GM12878 (cell line): Measurements from ENCODE around the gene PROB1. TPM values are rescaled to one million over a fixed set of nuclear protein-coding genes. Genes with fewer than 3 reads are reported as not detected.

Experiments used
- ATAC-seq: fragments of 200-7000 bp; cut with Tn5 transposase; 3 replicates; pipeline ENCODE4 v1.9.1; 2020; ENCODE audit warnings: mild to moderate bottlenecking, moderate library complexity
- BruUV-seq: library from RNA; stranded (reverse); fragments of 400-500 nt; replicated peaks from 2 replicates; lab custom pipeline; 2021; lab: Mats Ljungman, UMichigan
- CTCF ChIA-PET: fragments of 300-600 bp; sonication (Branson Sonifier 250); formaldehyde crosslinking; extraction: SDS; loops from one replicate; lab custom pipeline; 2021; ENCODE audit warnings: inconsistent platforms; lab: Yijun Ruan, JAX
- POLR2A ChIA-PET: fragments of 350-600 bp; formaldehyde crosslinking; extraction: SDS; loops from one replicate; lab custom pipeline; 2021; ENCODE audit warnings: inconsistent platforms; lab: Charles Lee
- RAD21 ChIA-PET: fragments of 300-600 bp; sonication (Branson Sonifier 250); formaldehyde crosslinking; loops from one replicate; lab custom pipeline; 2023; ENCODE audit warnings: antibody characterized with exemption; ENCODE audit not compliant: unreplicated experiment; lab: Charles Lee
- SMC1A ChIA-PET: fragments of 300-600 bp; sonication (Branson Sonifier 250); formaldehyde crosslinking; loops from one replicate; lab custom pipeline; 2023; ENCODE audit not compliant: unreplicated experiment, uncharacterized antibody; lab: Charles Lee
- DNase-seq: peaks from one replicate; pipeline ENCODE4 v3.0.0-alpha.2; 2011; ENCODE audit warnings: low read depth, low spot score
- FAIRE-seq: peaks from 3 replicates; lab custom pipeline; 2011; peaks lifted over from hg19 to GRCh38; lab: Jason Lieb, UNC
- H2AFZ ChIP-seq: 2 replicates; pipeline ENCODE4 v1.6.0; 2011; ENCODE audit warnings: low read depth, low read length, control low read depth; ENCODE audit not compliant: control insufficient read depth
- H3K27ac ChIP-seq: 2 replicates; pipeline ENCODE4 v1.5.1; 2011; ENCODE audit warnings: control low read depth; ENCODE audit not compliant: control insufficient read depth, insufficient read depth
- H3K27me3 ChIP-seq, 2 experiments: replicated peaks in 1 of 2; 2 replicates each; pipeline versions ENCODE4 v1.6.0 to v1.6.1; 2011; ENCODE audit warnings: low read length in 1 of 2; ENCODE audit not compliant: control insufficient read depth in 2 of 2, insufficient read depth in 2 of 2
- H3K36me3 ChIP-seq, 2 experiments: 2 replicates each; pipeline ENCODE4 v1.5.1; 2011; ENCODE audit warnings: low read length in 1 of 2; ENCODE audit not compliant: control insufficient read depth in 2 of 2, insufficient read depth in 2 of 2
- H3K4me1 ChIP-seq: 2 replicates; pipeline ENCODE4 v1.6.1; 2011; ENCODE audit warnings: mild to moderate bottlenecking, low read length, moderate library complexity, mixed read lengths; ENCODE audit not compliant: control insufficient read depth, insufficient read depth
- H3K4me2 ChIP-seq: 2 replicates; pipeline ENCODE4 v1.6.0; 2011; ENCODE audit warnings: control low read depth; ENCODE audit not compliant: control insufficient read depth, insufficient read depth
- H3K4me3 ChIP-seq: fragments of 200-600 bp; sonication (generic); 2 replicates; pipeline ENCODE4 v1.5.1; 2016
- H3K79me2 ChIP-seq: 2 replicates; pipeline ENCODE4 v1.6.0; 2011; ENCODE audit warnings: low read length; ENCODE audit not compliant: control insufficient read depth, insufficient read depth
- H3K9ac ChIP-seq: 2 replicates; pipeline ENCODE4 v1.8.0; 2011; ENCODE audit warnings: low read length, control low read depth, mixed read lengths; ENCODE audit not compliant: control insufficient read depth, insufficient read depth
- H3K9me3 ChIP-seq: replicated peaks from 3 replicates; pipeline ENCODE4 v1.5.1; 2011; ENCODE audit warnings: mild to moderate bottlenecking, low read length; ENCODE audit not compliant: control insufficient read depth, insufficient read depth
- H4K20me1 ChIP-seq: 2 replicates; pipeline ENCODE4 v1.6.0; 2011; ENCODE audit not compliant: control insufficient read depth, insufficient read depth
- BMI1 ChIP-seq: fragments of 450-650 bp; IDR thresholded peaks from 2 replicates; pipeline ENCODE4 v1.6.1; 2016; ENCODE audit warnings: mild to moderate bottlenecking, moderate library complexity, borderline replicate concordance
- GABPA ChIP-seq: IDR thresholded peaks from 2 replicates; pipeline ENCODE4 v1.6.1; 2014; ENCODE audit warnings: antibody characterized with exemption, low read depth, mild to moderate bottlenecking, inconsistent platforms
- LARP7 ChIP-seq: fragments of 450-650 bp; IDR thresholded peaks from 2 replicates; pipeline ENCODE4 v1.6.1; 2017; ENCODE audit warnings: mild to moderate bottlenecking
- NFYA ChIP-seq: IDR thresholded peaks from 2 replicates; pipeline ENCODE4 v1.6.1; 2011; ENCODE audit warnings: low read depth, mild to moderate bottlenecking, low read length, improper control_type of control experiment, borderline replicate concordance
- POLR2A ChIP-seq: IDR thresholded peaks from 2 replicates; pipeline ENCODE4 v1.6.1; 2011; ENCODE audit warnings: low read depth, mild to moderate bottlenecking, low read length
- SMAD5 ChIP-seq: IDR thresholded peaks from 2 replicates; pipeline ENCODE4 v1.6.1; 2016; ENCODE audit warnings: antibody characterized with exemption, low read depth
- SMARCA5 ChIP-seq: fragments of 450-650 bp; IDR thresholded peaks from 2 replicates; pipeline ENCODE4 v1.6.1; 2017; ENCODE audit warnings: mild to moderate bottlenecking
- SREBF2 ChIP-seq: IDR thresholded peaks from 2 replicates; pipeline ENCODE4 v1.6.1; 2012; ENCODE audit warnings: mild to moderate bottlenecking, low read length
- ZBTB4 ChIP-seq: fragments of 450-650 bp; formaldehyde crosslinking; IDR thresholded peaks from 2 replicates; pipeline ENCODE4 v1.4.0; 2022; ENCODE audit warnings: mild to moderate bottlenecking, moderate library complexity
- WGBS: methylation state at CpG from one replicate; pipeline ENCODE4 v1.1.6; 2016; ENCODE audit warnings: low lambda C conversion rate; ENCODE audit not compliant: insufficient replicate concordance, insufficient coverage; ENCODE audit errors: missing lambda C conversion rate; 5-methylcytosine and 5-hydroxymethylcytosine counted together
- in situ Hi-C: fragments of 300-500 bp; cut with MboI; formaldehyde crosslinking; loops from 9 replicates; pipeline ENCODE4 v1.14.3; 2018; ENCODE audit warnings: mixed read lengths
- intact Hi-C: fragments of 100-400 bp; cut with micrococcal nuclease; formaldehyde crosslinking; loops from one replicate; pipeline ENCODE4 v1.14.2; 2022; ENCODE audit not compliant: unreplicated experiment
- polyA plus RNA-seq, 11 experiments: library from polyadenylated mRNA; depleted of rRNA in 4 of 11; unstranded in 6 of 11; stranded (reverse) in 5 of 11; fragments of >200 nt; fragmentation: Nextera tagmentation in 4 of 11; fragmentation: Illumina TruSeq in 1 of 11; extraction: Ambion mirVana in 4 of 11; extraction: Trizol in 1 of 11; gene quantifications; 1 replicate in 1 of 11; 2 replicates in 10 of 11; pipeline versions ENCODE4 v1.2.1 to v1.2.3, GENCODE V29; 2011 to 2016; ENCODE audit warnings: inconsistent platforms in 2 of 11, missing spikeins in 2 of 11, low read depth in 1 of 11
- total RNA-seq, 4 experiments: library from RNA; depleted of rRNA in 3 of 4; stranded (reverse); fragments of >200 nt in 3 of 4; fragmentation: Illumina TruSeq in 1 of 4; extraction: Trizol in 1 of 4; gene quantifications; 2 replicates each; pipeline versions ENCODE4 v1.2.1 to v1.2.3, GENCODE V29; 2013 to 2021

Gene PROB1
- total and polyA plus RNA-seq, 10 of the 15 experiments (the other 5 are each of a cell fraction or from before 2014, with no cell fraction given), result 0.14 to 8.1 (median 2.9) TPM

GRCh38 chr5:139379626-139380449 is 15.1 kb downstream of the PROB1 start:
- peaks cover 6% of the 10 kb centered on the region; the same call in 1 of the 2 replicates for H3K4me1 ChIP-seq
- ChIA-PET RAD21 (no interaction called here), POLR2A (no interaction called here), CTCF (interaction anchor here (0.5 to 1.2 kb wide), 3 partner anchors 34 to 131 kb away, joined by 3 to 4 read pairs (median 3); no protein-coding TSS in a partner anchor), SMC1A (no interaction called here)
- H3K9ac ChIP-seq, result no peak overlapping the region
- WGBS, result 82% methylated on average over 14 of the region's 15 CpGs
- H3K9me3 ChIP-seq, result no peaks in the 10 kb centered on the region
- no TSS peak for BruUV-seq
- no peaks in the 10 kb centered on the region for H3K79me2 ChIP-seq
- no peak overlapping the region for H2AFZ ChIP-seq
- no peaks in the 10 kb centered on the region for H3K27me3 ChIP-seq
- no peak overlapping the region for H3K4me3 ChIP-seq
- in situ Hi-C loops (no loop called here), intact Hi-C loops (no loop called here)
- H3K27ac ChIP-seq, result no peak overlapping the region
- H3K4me2 ChIP-seq, result no peak overlapping the region
- FAIRE-seq (no peak), ATAC-seq (no peak), DNase-seq (no peak)
- no peak for TF ChIP-seq ZBTB4 (CRISPR knock-in tag)
- TF ChIP-seq NFYA, result no peak
- no peak for TF ChIP-seq BMI1
- TF ChIP-seq GABPA, result no peak
- TF ChIP-seq SREBF2, result no peak
- TF ChIP-seq SMARCA5, result 0 out of 2 replicates have a peak, but pooled peaks have one; percentile 20
- no peak for TF ChIP-seq LARP7
- TF ChIP-seq POLR2A, result peak; percentile 37
- no peak for TF ChIP-seq SMAD5
- H4K20me1 ChIP-seq, result no peaks in the 10 kb centered on the region
- no peaks in the 10 kb centered on the region for H3K36me3 ChIP-seq
